ENCODE data around the gene IGSF21.
A peak's percentile ranks its signal among the peaks of the same experiment; 100 is the strongest.

Gene IGSF21

GRCh38 chr1:18410407-18410806, 302.8 kb downstream of the IGSF21 start:
- Histone ChIP-seq H3K4me3 (ENCODE audit: insufficient read length, low read depth) (no peak overlapping the region), H3K27me3 (ENCODE audit: insufficient read depth, insufficient read length) (no peaks in the 10 kb centered on the region), H3K4me1 (ENCODE audit: insufficient read depth, insufficient read length) (peaks cover 5% of the 10 kb centered on the region), H3K36me3 (ENCODE audit: insufficient read depth, insufficient read length, low read length) (no peaks in the 10 kb centered on the region), H3K9ac (ENCODE audit: insufficient read length, low read depth) (no peak overlapping the region), H3K9me3 (ENCODE audit: insufficient read depth, low read length) (peaks cover 28% of the 10 kb centered on the region)
- peak; percentile 69 for DNase-seq (ENCODE audit: low read depth, low spot score)
- TF ChIP-seq ZNF274 (IDR thresholded peaks at IDR 0.05; ENCODE audit: low read depth, low read length) (no peak), SUZ12 (IDR thresholded peaks at IDR 0.05; ENCODE audit: extremely low read depth, insufficient read depth, insufficient read length) (no peak), YY1 (IDR thresholded peaks at IDR 0.05; ENCODE audit: insufficient read depth, insufficient read length) (no peak)

- H3K9me3 ChIP-seq (ENCODE audit: insufficient read depth, low read length) = peaks cover 28% of the 10 kb centered on the region
- H3K9ac ChIP-seq (ENCODE audit: insufficient read length, low read depth) = no peak overlapping the region
- H3K36me3 ChIP-seq (ENCODE audit: insufficient read depth, insufficient read length, low read length) = no peaks in the 10 kb centered on the region
- H3K4me1 ChIP-seq (ENCODE audit: insufficient read depth, insufficient read length) = peaks cover 5% of the 10 kb centered on the region
- no peaks in the 10 kb centered on the region for H3K27me3 ChIP-seq (ENCODE audit: insufficient read depth, insufficient read length)
- TF ChIP-seq YY1 (IDR thresholded peaks at IDR 0.05; ENCODE audit: insufficient read depth, insufficient read length) (no peak), ZNF274 (IDR thresholded peaks at IDR 0.05; ENCODE audit: low read depth, low read length) (no peak), SUZ12 (IDR thresholded peaks at IDR 0.05; ENCODE audit: extremely low read depth, insufficient read depth, insufficient read length) (no peak)
- no peak for DNase-seq (ENCODE audit: low read depth, low spot score)
- no peak overlapping the region for H3K4me3 ChIP-seq (ENCODE audit: insufficient read length, low read depth)
Observed at GRCh38 chr1:18411321-18411720, 303.7 kb downstream of the IGSF21 start.

GRCh38 chr1:18411820-18412641, 304.4 kb downstream of the IGSF21 start:
- no peak for DNase-seq (ENCODE audit: low read depth, low spot score)
- Histone ChIP-seq H3K9ac (ENCODE audit: insufficient read length, low read depth) (no peak overlapping the region), H3K4me3 (ENCODE audit: insufficient read length, low read depth) (no peak overlapping the region), H3K4me1 (ENCODE audit: insufficient read depth, insufficient read length) (peaks cover 5% of the 10 kb centered on the region), H3K36me3 (ENCODE audit: insufficient read depth, insufficient read length, low read length) (no peaks in the 10 kb centered on the region), H3K9me3 (ENCODE audit: insufficient read depth, low read length) (peaks cover 28% of the 10 kb centered on the region), H3K27me3 (ENCODE audit: insufficient read depth, insufficient read length) (no peaks in the 10 kb centered on the region)
- TF ChIP-seq YY1 (IDR thresholded peaks at IDR 0.05; ENCODE audit: insufficient read depth, insufficient read length) = no peak
- TF ChIP-seq SUZ12 (IDR thresholded peaks at IDR 0.05; ENCODE audit: extremely low read depth, insufficient read depth, insufficient read length) = no peak
- no peak for TF ChIP-seq ZNF274 (IDR thresholded peaks at IDR 0.05; ENCODE audit: low read depth, low read length)

- H3K27me3 ChIP-seq (ENCODE audit: insufficient read depth, insufficient read length) = no peaks in the 10 kb centered on the region
- DNase-seq (ENCODE audit: low read depth, low spot score) = no peak
- TF ChIP-seq ZNF274 (IDR thresholded peaks at IDR 0.05; ENCODE audit: low read depth, low read length) (no peak), YY1 (IDR thresholded peaks at IDR 0.05; ENCODE audit: insufficient read depth, insufficient read length) (no peak), SUZ12 (IDR thresholded peaks at IDR 0.05; ENCODE audit: extremely low read depth, insufficient read depth, insufficient read length) (no peak)
- no peaks in the 10 kb centered on the region for H3K36me3 ChIP-seq (ENCODE audit: insufficient read depth, insufficient read length, low read length)
- no peak overlapping the region for H3K9ac ChIP-seq (ENCODE audit: insufficient read length, low read depth)
- no peak overlapping the region for H3K4me3 ChIP-seq (ENCODE audit: insufficient read length, low read depth)
- peaks cover 5% of the 10 kb centered on the region for H3K4me1 ChIP-seq (ENCODE audit: insufficient read depth, insufficient read length)
- peaks cover 28% of the 10 kb centered on the region for H3K9me3 ChIP-seq (ENCODE audit: insufficient read depth, low read length)
Observed at GRCh38 chr1:18412882-18413353, 305.3 kb downstream of the IGSF21 start.

- H3K9me3 ChIP-seq (ENCODE audit: insufficient read depth, low read length) = peaks cover 28% of the 10 kb centered on the region
- H3K27me3 ChIP-seq (ENCODE audit: insufficient read depth, insufficient read length) = no peaks in the 10 kb centered on the region
- H3K9ac ChIP-seq (ENCODE audit: insufficient read length, low read depth) = no peak overlapping the region
- no peak overlapping the region for H3K4me3 ChIP-seq (ENCODE audit: insufficient read length, low read depth)
- TF ChIP-seq YY1 (IDR thresholded peaks at IDR 0.05; ENCODE audit: insufficient read depth, insufficient read length) (no peak), ZNF274 (IDR thresholded peaks at IDR 0.05; ENCODE audit: low read depth, low read length) (no peak), SUZ12 (IDR thresholded peaks at IDR 0.05; ENCODE audit: extremely low read depth, insufficient read depth, insufficient read length) (no peak)
- no peak for DNase-seq (ENCODE audit: low read depth, low spot score)
- peaks cover 5% of the 10 kb centered on the region for H3K4me1 ChIP-seq (ENCODE audit: insufficient read depth, insufficient read length)
- no peaks in the 10 kb centered on the region for H3K36me3 ChIP-seq (ENCODE audit: insufficient read depth, insufficient read length, low read length)
Observed at GRCh38 chr1:18413541-18414305, 306.1 kb downstream of the IGSF21 start.

- DNase-seq (ENCODE audit: low read depth, low spot score) = no peak
- Histone ChIP-seq H3K9ac (ENCODE audit: insufficient read length, low read depth) (no peak overlapping the region), H3K36me3 (ENCODE audit: insufficient read depth, insufficient read length, low read length) (no peaks in the 10 kb centered on the region), H3K27me3 (ENCODE audit: insufficient read depth, insufficient read length) (no peaks in the 10 kb centered on the region), H3K9me3 (ENCODE audit: insufficient read depth, low read length) (peaks cover 28% of the 10 kb centered on the region), H3K4me3 (ENCODE audit: insufficient read length, low read depth) (no peak overlapping the region), H3K4me1 (ENCODE audit: insufficient read depth, insufficient read length) (peaks cover 7% of the 10 kb centered on the region)
- TF ChIP-seq ZNF274 (IDR thresholded peaks at IDR 0.05; ENCODE audit: low read depth, low read length) = no peak
- TF ChIP-seq YY1 (IDR thresholded peaks at IDR 0.05; ENCODE audit: insufficient read depth, insufficient read length) = no peak
- TF ChIP-seq SUZ12 (IDR thresholded peaks at IDR 0.05; ENCODE audit: extremely low read depth, insufficient read depth, insufficient read length) = no peak
Observed at GRCh38 chr1:18414321-18414720, 306.7 kb downstream of the IGSF21 start.
